Mesenchymal stem cell (in vitro differentiated cells and primary cell): Measurements from ENCODE around the gene ZNF785.
A peak's percentile ranks its signal among the peaks of the same experiment; 100 is the strongest.

Source experiments
- DNase-seq: peaks from one replicate; pipeline ENCODE4 v3.0.0-alpha.2; 2013
- H2AFZ ChIP-seq: one replicate; pipeline ENCODE4 v1.6.1; 2013; ENCODE audit warnings: low read depth, mild to moderate bottlenecking, control low read depth, inconsistent platforms, low read length, moderate library complexity
- H2AK5ac ChIP-seq: 2 replicates; pipeline ENCODE4 v1.6.1; 2013; ENCODE audit warnings: low read length, moderate library complexity, mild to moderate bottlenecking, inconsistent platforms; ENCODE audit not compliant: severe bottlenecking
- H2BK120ac ChIP-seq: one replicate; pipeline ENCODE4 v1.6.1; 2013; ENCODE audit warnings: low read depth, mild to moderate bottlenecking, inconsistent platforms, low read length, moderate library complexity
- H2BK12ac ChIP-seq, 2 experiments: one replicate each; pipeline ENCODE4 v1.6.1; 2013; ENCODE audit warnings: inconsistent platforms in 2 of 2, low read length in 2 of 2, mild to moderate bottlenecking in 2 of 2, moderate library complexity in 2 of 2, control low read depth in 1 of 2
- H2BK15ac ChIP-seq: one replicate; pipeline ENCODE4 v1.6.1; 2013; ENCODE audit warnings: mild to moderate bottlenecking, low read depth, inconsistent platforms; ENCODE audit not compliant: poor library complexity, severe bottlenecking
- H2BK5ac ChIP-seq: 2 replicates; pipeline ENCODE4 v1.6.1; 2013; ENCODE audit warnings: low read depth, mild to moderate bottlenecking, low read length, control low read depth, inconsistent platforms; ENCODE audit not compliant: poor library complexity, severe bottlenecking
- H3K14ac ChIP-seq, 2 experiments: one replicate each; pipeline ENCODE4 v1.6.1; 2013; ENCODE audit warnings: inconsistent platforms in 2 of 2, low read length in 2 of 2, control low read depth in 1 of 2, mild to moderate bottlenecking in 1 of 2, moderate library complexity in 1 of 2
- H3K18ac ChIP-seq, 2 experiments: one replicate each; pipeline ENCODE4 v1.6.1; 2013; ENCODE audit warnings: inconsistent platforms in 2 of 2, low read length in 2 of 2, control low read depth in 1 of 2, low read depth in 1 of 2, mild to moderate bottlenecking in 1 of 2
- H3K23ac ChIP-seq, 2 experiments: one replicate each; pipeline ENCODE4 v1.6.1; 2013; ENCODE audit warnings: inconsistent platforms in 2 of 2, low read length in 2 of 2, mild to moderate bottlenecking in 2 of 2, moderate library complexity in 2 of 2, control low read depth in 1 of 2
- H3K27ac ChIP-seq: 2 replicates; pipeline ENCODE4 v1.5.1; 2013; ENCODE audit warnings: mild to moderate bottlenecking, moderate library complexity, low read length, control low read depth, inconsistent platforms; ENCODE audit not compliant: poor library complexity, severe bottlenecking
- H3K27me3 ChIP-seq, 2 experiments: 2 replicates each; pipeline versions ENCODE4 v1.6.1 to v1.7.0; 2013; ENCODE audit warnings: low read length in 2 of 2, mild to moderate bottlenecking in 2 of 2, moderate library complexity in 2 of 2, control low read depth in 1 of 2, inconsistent platforms in 1 of 2; ENCODE audit not compliant: control insufficient read depth in 1 of 2, insufficient read depth in 1 of 2
- H3K36me3 ChIP-seq, 2 experiments: 2 replicates each; pipeline versions ENCODE4 v1.6.1 to v1.7.0; 2013; ENCODE audit warnings: low read length in 2 of 2, control low read depth in 1 of 2, inconsistent platforms in 1 of 2, low read depth in 1 of 2, mild to moderate bottlenecking in 1 of 2; ENCODE audit not compliant: insufficient read depth in 2 of 2, control insufficient read depth in 1 of 2
- H3K4ac ChIP-seq, 2 experiments: one replicate each; pipeline ENCODE4 v1.6.1; 2013; ENCODE audit warnings: inconsistent platforms in 2 of 2, low read length in 2 of 2, mild to moderate bottlenecking in 2 of 2, moderate library complexity in 2 of 2, control low read depth in 1 of 2, low read depth in 1 of 2
- H3K4me1 ChIP-seq: 2 replicates; pipeline ENCODE4 v1.6.1; 2013; ENCODE audit warnings: low read depth, low read length, control low read depth; ENCODE audit not compliant: control insufficient read depth, insufficient read depth
- H3K4me2 ChIP-seq: 2 replicates; pipeline ENCODE4 v1.6.1; 2013; ENCODE audit warnings: low read length, mild to moderate bottlenecking, inconsistent platforms; ENCODE audit not compliant: poor library complexity, severe bottlenecking
- H3K4me3 ChIP-seq, 2 experiments: 2 replicates each; pipeline versions ENCODE4 v1.5.1 to v1.7.0; 2013; ENCODE audit warnings: low read length in 2 of 2, mild to moderate bottlenecking in 2 of 2, control low read depth in 1 of 2, low read depth in 1 of 2; ENCODE audit not compliant: insufficient read depth in 1 of 2
- H3K79me1 ChIP-seq: replicated peaks from 2 replicates; pipeline ENCODE4 v1.6.1; 2013; ENCODE audit warnings: mild to moderate bottlenecking, control low read depth, low read length, inconsistent platforms; ENCODE audit not compliant: poor library complexity, severe bottlenecking
- H3K9ac ChIP-seq: 2 replicates; pipeline ENCODE4 v1.7.0; 2013; ENCODE audit warnings: mild to moderate bottlenecking, low read length, moderate library complexity
- H3K9me3 ChIP-seq: 2 replicates; pipeline ENCODE4 v1.7.0; 2013; ENCODE audit warnings: mild to moderate bottlenecking, low read length; ENCODE audit not compliant: control insufficient read depth
- H4K8ac ChIP-seq: one replicate; pipeline ENCODE4 v1.6.1; 2013; ENCODE audit warnings: inconsistent platforms, mild to moderate bottlenecking, low read length, moderate library complexity
- H4K91ac ChIP-seq: one replicate; pipeline ENCODE4 v1.6.1; 2013; ENCODE audit warnings: mild to moderate bottlenecking, low read length, inconsistent platforms
- WGBS: methylation state at CpG from one replicate; pipeline ENCODE4 v1.1.7; 2013; ENCODE audit warnings: mixed read lengths; 5-methylcytosine and 5-hydroxymethylcytosine counted together

The ZNF785 gene

DNA sequence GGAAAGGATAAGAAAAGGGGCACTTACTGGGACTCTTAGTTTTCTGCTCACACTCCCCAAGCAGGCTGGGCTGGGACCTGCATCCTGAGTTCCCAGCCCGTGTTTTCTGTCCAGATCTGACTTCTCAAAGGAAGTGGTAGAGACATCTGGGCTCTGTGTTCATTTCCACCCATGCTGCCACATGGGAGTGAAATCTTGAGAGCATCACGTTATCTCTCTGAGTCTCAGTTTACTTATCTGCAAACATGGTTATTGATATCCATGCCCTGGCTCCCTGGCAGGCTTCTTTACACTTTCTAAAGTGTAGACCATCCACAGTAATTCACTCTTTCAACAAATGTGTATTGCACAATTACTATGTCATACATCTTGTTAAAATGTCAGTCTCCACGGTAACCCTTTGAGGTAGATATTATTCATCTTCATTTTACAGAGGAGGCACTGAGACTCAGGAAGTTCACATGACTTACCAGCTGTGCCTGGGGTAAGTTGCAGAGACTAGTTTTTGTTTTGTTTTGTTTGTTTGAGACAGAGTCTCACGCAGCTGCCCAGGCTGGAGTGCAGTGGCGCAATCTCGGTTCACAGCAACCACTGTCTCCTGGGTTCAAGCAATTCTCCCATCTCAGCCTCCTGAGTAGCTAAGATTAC is 17.4 kb downstream of the ZNF785 start:
- H3K9me3 ChIP-seq = no peaks in the 10 kb centered on the region
- H2BK12ac ChIP-seq = no peak overlapping the region
- H3K9ac ChIP-seq = peak overlapping the region; percentile 38
- DNase-seq = peak; percentile 93
- peaks cover 0 to 9% of the 10 kb centered on the region in 2 experiments for H3K36me3 ChIP-seq
- H3K27ac ChIP-seq = no peak overlapping the region
- H3K4ac ChIP-seq = no peak overlapping the region
- peaks cover 12% of the 10 kb centered on the region for H3K79me1 ChIP-seq
- no peak overlapping the region for H3K23ac ChIP-seq
- H2AFZ ChIP-seq = no peak overlapping the region
- 11% methylated on average over 3 of the region's 6 CpGs for WGBS
- H2BK15ac ChIP-seq = no peak overlapping the region
- H3K14ac ChIP-seq = no peak overlapping the region
- H3K18ac ChIP-seq = peak overlapping the region in 1 of 2 experiments; percentile 57
- H4K91ac ChIP-seq = peak overlapping the region; percentile 12
- no peak overlapping the region for H3K4me3 ChIP-seq
- H2BK5ac ChIP-seq = no peak overlapping the region
- no peak overlapping the region for H3K4me2 ChIP-seq
- H2BK120ac ChIP-seq = no peak overlapping the region
- no peak overlapping the region for H2AK5ac ChIP-seq
- H4K8ac ChIP-seq = no peak overlapping the region
- peaks cover 13% of the 10 kb centered on the region for H3K4me1 ChIP-seq
- H3K27me3 ChIP-seq = peaks cover 0 to 5% of the 10 kb centered on the region in 2 experiments

- H3K9me3 ChIP-seq = no peaks in the 10 kb centered on the region
- H4K91ac ChIP-seq = peak overlapping the region; percentile 18
- peak overlapping the region; percentile 80 for H2BK15ac ChIP-seq
- DNase-seq = peak; percentile 65
- no peak overlapping the region for H3K4me3 ChIP-seq
- H3K18ac ChIP-seq = peak overlapping the region; percentile 28 to 57
- 93% methylated on average over 8 of the region's 14 CpGs for WGBS
- no peak overlapping the region for H3K27ac ChIP-seq
- H3K27me3 ChIP-seq = peaks cover 0 to 5% of the 10 kb centered on the region in 2 experiments
- no peak overlapping the region for H3K4me2 ChIP-seq
- H2BK120ac ChIP-seq = no peak overlapping the region
- no peak overlapping the region for H2BK5ac ChIP-seq
- H3K4ac ChIP-seq = no peak overlapping the region
- H3K4me1 ChIP-seq = peaks cover 11% of the 10 kb centered on the region
- H3K36me3 ChIP-seq = peaks cover 0 to 9% of the 10 kb centered on the region in 2 experiments
- no peak overlapping the region for H3K14ac ChIP-seq
- H2AK5ac ChIP-seq = no peak overlapping the region
- no peak overlapping the region for H3K23ac ChIP-seq
- H3K79me1 ChIP-seq = peaks cover 12% of the 10 kb centered on the region
- peak overlapping the region; percentile 52 to 54 for H2BK12ac ChIP-seq
- peak overlapping the region; percentile 38 for H3K9ac ChIP-seq
- no peak overlapping the region for H2AFZ ChIP-seq
- peak overlapping the region; percentile 84 for H4K8ac ChIP-seq
Observed at GRCh38 chr16:30567160-30567990, 18.1 kb downstream of the ZNF785 start.

DNA sequence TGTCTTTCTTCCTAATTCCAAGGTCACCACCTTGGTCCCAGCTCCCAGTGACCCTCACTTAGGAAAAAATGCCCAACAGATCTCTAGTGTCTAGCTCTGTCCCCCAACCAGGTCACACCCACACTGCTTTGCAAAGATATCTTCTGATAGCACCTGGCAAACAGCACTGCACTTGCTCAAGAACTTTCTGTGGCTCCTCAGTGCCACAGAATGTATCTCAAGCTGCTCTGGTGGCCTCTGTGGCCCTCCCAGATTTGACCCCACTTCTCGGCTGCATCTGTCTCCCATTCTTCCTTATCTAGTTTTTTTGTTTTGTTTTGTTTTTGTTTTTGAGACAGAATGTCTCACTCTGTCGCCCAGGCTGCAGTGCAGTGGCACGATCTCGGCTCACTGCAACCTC is 19.0 kb downstream of the ZNF785 start:
- H2AK5ac ChIP-seq = no peak overlapping the region
- H2BK15ac ChIP-seq = no peak overlapping the region
- no peak overlapping the region for H2BK120ac ChIP-seq
- no peak overlapping the region for H2AFZ ChIP-seq
- H3K23ac ChIP-seq = no peak overlapping the region
- no peak overlapping the region for H3K18ac ChIP-seq
- H3K79me1 ChIP-seq = peaks cover 12% of the 10 kb centered on the region
- no peak overlapping the region for H2BK5ac ChIP-seq
- no peak overlapping the region for H3K14ac ChIP-seq
- H2BK12ac ChIP-seq = no peak overlapping the region
- H3K4ac ChIP-seq = no peak overlapping the region
- H4K91ac ChIP-seq = no peak overlapping the region
- WGBS = 100% methylated on average over 3 of the region's 4 CpGs
- H3K9ac ChIP-seq = no peak overlapping the region
- H3K27ac ChIP-seq = no peak overlapping the region
- no peak overlapping the region for H3K4me3 ChIP-seq
- peaks cover 8% of the 10 kb centered on the region for H3K4me1 ChIP-seq
- H3K9me3 ChIP-seq = no peaks in the 10 kb centered on the region
- H3K4me2 ChIP-seq = no peak overlapping the region
- H4K8ac ChIP-seq = no peak overlapping the region
- no peak for DNase-seq
- peaks cover 0 to 9% of the 10 kb centered on the region in 2 experiments for H3K36me3 ChIP-seq
- peaks cover 0 to 5% of the 10 kb centered on the region in 2 experiments for H3K27me3 ChIP-seq

GRCh38 chr16:30565984-30566383 is 19.5 kb downstream of the ZNF785 start:
- H3K36me3 ChIP-seq = peaks cover 0 to 9% of the 10 kb centered on the region in 2 experiments
- H2BK15ac ChIP-seq = no peak overlapping the region
- H3K23ac ChIP-seq = no peak overlapping the region
- no peak overlapping the region for H2AK5ac ChIP-seq
- H2BK120ac ChIP-seq = no peak overlapping the region
- H3K4me1 ChIP-seq = peaks cover 8% of the 10 kb centered on the region
- H3K18ac ChIP-seq = no peak overlapping the region
- H3K9me3 ChIP-seq = no peaks in the 10 kb centered on the region
- H3K79me1 ChIP-seq = peaks cover 11% of the 10 kb centered on the region
- no peak overlapping the region for H3K9ac ChIP-seq
- peaks cover 0 to 5% of the 10 kb centered on the region in 2 experiments for H3K27me3 ChIP-seq
- H4K8ac ChIP-seq = no peak overlapping the region
- no peak overlapping the region for H3K4me3 ChIP-seq
- H3K4ac ChIP-seq = peak overlapping the region in 1 of 2 experiments; percentile 24
- no peak overlapping the region for H2BK5ac ChIP-seq
- 78% methylated on average over 8 of the region's 8 CpGs for WGBS
- H3K14ac ChIP-seq = no peak overlapping the region
- H2AFZ ChIP-seq = no peak overlapping the region
- no peak overlapping the region for H2BK12ac ChIP-seq
- no peak for DNase-seq
- peak overlapping the region; percentile 89 for H4K91ac ChIP-seq
- no peak overlapping the region for H3K27ac ChIP-seq
- no peak overlapping the region for H3K4me2 ChIP-seq
